Measurements from ENCODE around the gene P4HA1. TPM values are rescaled to one million over a fixed set of nuclear protein-coding genes. Genes with fewer than 3 reads are reported as not detected.
A peak's percentile ranks its signal among the peaks of the same experiment; 100 is the strongest.

The P4HA1 gene
- total and polyA plus RNA-seq, 2 donors (not counting 3 experiments of a cell fraction or from before 2014, with no cell fraction given): 14.3 to 29.1 TPM

DNA sequence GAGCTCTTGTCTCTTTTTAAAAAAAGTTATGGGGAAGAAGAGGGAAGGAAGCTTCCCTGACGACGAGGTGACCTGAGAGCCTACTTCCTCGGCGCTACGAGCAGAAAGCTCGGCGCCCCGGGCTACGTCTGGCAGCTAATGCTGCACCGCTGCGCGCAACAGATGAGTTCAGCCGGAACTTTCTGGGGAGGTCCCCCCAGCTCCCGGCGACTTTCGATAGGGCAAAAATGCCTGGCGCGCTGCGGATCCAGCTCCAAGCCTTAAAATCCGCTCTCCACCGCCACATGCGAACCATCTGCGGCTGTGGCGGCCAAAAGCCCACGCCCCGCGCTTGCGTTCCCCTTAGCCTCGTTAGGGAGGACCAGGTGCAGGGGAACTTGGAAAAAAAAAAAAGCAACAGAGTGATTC, 621 bp downstream of the P4HA1 start:
- no peaks in the 10 kb centered on the region for H3K9me1 ChIP-seq (replicated peaks; ENCODE audit: control insufficient read depth, extremely low read depth, insufficient read depth, low read length)
- BruUV-seq (replicated peaks): no TSS peak
- FAIRE-seq (no peak), DNase-seq (ENCODE audit: low read depth, low spot score) (peak; percentile 70)
- peak overlapping the region; percentile 99 for H3K4me2 ChIP-seq (ENCODE audit: insufficient read depth, low read length)
- intact Hi-C loops (cut with micrococcal nuclease) (loop anchor here (1.0 to 5.0 kb wide), 5 partner anchors 23 to 73 kb away; partner anchors contain the start of genes ECD and FAM149B1), dilution Hi-C loops (cut with MboI; ENCODE audit: extremely low pct_ligation_motif_present, low sequenced_read_pairs) (no loop called here)
- peak overlapping the region; percentile 49 for H2AFZ ChIP-seq (ENCODE audit: low read depth, low read length)
- no peaks in the 10 kb centered on the region for H4K20me1 ChIP-seq (replicated peaks; ENCODE audit: control insufficient read depth, extremely low read depth, insufficient read depth, low read length)
- no peaks in the 10 kb centered on the region for H3K27me3 ChIP-seq (ENCODE audit: control insufficient read depth in 2 of 2, insufficient read depth in 2 of 2, low read length in 2 of 2)
- H3K79me2 ChIP-seq (ENCODE audit: control insufficient read depth, insufficient read depth, low read length): peaks cover 31% of the 10 kb centered on the region
- no peaks in the 10 kb centered on the region for H3K9me3 ChIP-seq (replicated peaks; ENCODE audit: control insufficient read depth, insufficient read depth, low read length)
- peak overlapping the region; percentile 73 for H3K27ac ChIP-seq (ENCODE audit: insufficient read depth, low read depth, low read length)
- H3K36me3 ChIP-seq (ENCODE audit: control insufficient read depth in 2 of 2, extremely low read depth in 1 of 2, insufficient read depth in 2 of 2, low read length in 2 of 2): no peaks in the 10 kb centered on the region
- H3K9ac ChIP-seq (replicated peaks; ENCODE audit: extremely low read depth, insufficient read depth, low read length): peak overlapping the region; percentile 94
- H3K4me3 ChIP-seq (replicated peaks in 1 of 3; ENCODE audit: insufficient read depth in 1 of 3, low read depth in 1 of 3, low read length in 3 of 3): peak overlapping the region; percentile 73 to 99 (median 96)
- H3K4me1 ChIP-seq (ENCODE audit: control insufficient read depth, extremely low read depth, insufficient read depth, low read length): peaks cover 17% of the 10 kb centered on the region
- TF ChIP-seq FOS (IDR thresholded peaks at IDR 0.05; ENCODE audit: borderline replicate concordance, insufficient read depth, low read length): no peak
- no peak for TF ChIP-seq JUN (IDR thresholded peaks at IDR 0.05; ENCODE audit: borderline replicate concordance, insufficient read depth, insufficient read length, low read depth)
- TF ChIP-seq, protein P1, sequence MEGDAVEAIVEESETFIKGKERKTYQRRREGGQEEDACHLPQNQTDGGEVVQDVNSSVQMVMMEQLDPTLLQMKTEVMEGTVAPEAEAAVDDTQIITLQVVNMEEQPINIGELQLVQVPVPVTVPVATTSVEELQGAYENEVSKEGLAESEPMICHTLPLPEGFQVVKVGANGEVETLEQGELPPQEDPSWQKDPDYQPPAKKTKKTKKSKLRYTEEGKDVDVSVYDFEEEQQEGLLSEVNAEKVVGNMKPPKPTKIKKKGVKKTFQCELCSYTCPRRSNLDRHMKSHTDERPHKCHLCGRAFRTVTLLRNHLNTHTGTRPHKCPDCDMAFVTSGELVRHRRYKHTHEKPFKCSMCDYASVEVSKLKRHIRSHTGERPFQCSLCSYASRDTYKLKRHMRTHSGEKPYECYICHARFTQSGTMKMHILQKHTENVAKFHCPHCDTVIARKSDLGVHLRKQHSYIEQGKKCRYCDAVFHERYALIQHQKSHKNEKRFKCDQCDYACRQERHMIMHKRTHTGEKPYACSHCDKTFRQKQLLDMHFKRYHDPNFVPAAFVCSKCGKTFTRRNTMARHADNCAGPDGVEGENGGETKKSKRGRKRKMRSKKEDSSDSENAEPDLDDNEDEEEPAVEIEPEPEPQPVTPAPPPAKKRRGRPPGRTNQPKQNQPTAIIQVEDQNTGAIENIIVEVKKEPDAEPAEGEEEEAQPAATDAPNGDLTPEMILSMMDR (IDR thresholded peaks at IDR 0.05; ENCODE audit: extremely low read depth in 1 of 2, insufficient read depth in 1 of 2, low read depth in 1 of 2, low read length in 2 of 2): no peak
- no peak for TF ChIP-seq EZH2 (IDR thresholded peaks at IDR 0.05; ENCODE audit: borderline replicate concordance, low read depth, low read length, severe bottlenecking)
- TF ChIP-seq POLR2A (IDR thresholded peaks at IDR 0.05; ENCODE audit: low read depth, low read length): no peak
- TF ChIP-seq, protein P2, sequence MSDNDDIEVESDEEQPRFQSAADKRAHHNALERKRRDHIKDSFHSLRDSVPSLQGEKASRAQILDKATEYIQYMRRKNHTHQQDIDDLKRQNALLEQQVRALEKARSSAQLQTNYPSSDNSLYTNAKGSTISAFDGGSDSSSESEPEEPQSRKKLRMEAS (IDR thresholded peaks at IDR 0.05; ENCODE audit: insufficient read depth, insufficient read length): no peak
- TF ChIP-seq POLR2AphosphoS5 (IDR thresholded peaks at IDR 0.05; ENCODE audit: insufficient read depth, low read depth, low read length): no peak
- TF ChIP-seq GATA2 (IDR thresholded peaks at IDR 0.05; ENCODE audit: insufficient read depth, insufficient read length, low read depth, low read length): no peak
- no peak for TF ChIP-seq MYC (IDR thresholded peaks at IDR 0.05; ENCODE audit: low read depth, low read length)
- ChIA-PET CTCF (interaction anchor here (0.6 to 4.4 kb wide), 18 partner anchors 8 to 846 kb away, joined by 3 to 27 read pairs (median 5); partner anchors contain the start of gene NUDT13), POLR2A (interaction anchor here (0.7 to 2.2 kb wide), 14 partner anchors 10 to 1397 kb away, joined by 3 to 22 read pairs (median 4); partner anchors contain the start of genes ECD, FAM149B1 and NUDT13)

Data from endothelial cell of umbilical vein (primary cell).